ENCODE measurements around the gene LUC7L3. TPM values are rescaled to one million over a fixed set of nuclear protein-coding genes. Genes with fewer than 3 reads are reported as not detected.

LUC7L3 gene
- polyA plus RNA-seq, 3 donors: 14.6 to 49.8 (median 17.1) TPM

DNA sequence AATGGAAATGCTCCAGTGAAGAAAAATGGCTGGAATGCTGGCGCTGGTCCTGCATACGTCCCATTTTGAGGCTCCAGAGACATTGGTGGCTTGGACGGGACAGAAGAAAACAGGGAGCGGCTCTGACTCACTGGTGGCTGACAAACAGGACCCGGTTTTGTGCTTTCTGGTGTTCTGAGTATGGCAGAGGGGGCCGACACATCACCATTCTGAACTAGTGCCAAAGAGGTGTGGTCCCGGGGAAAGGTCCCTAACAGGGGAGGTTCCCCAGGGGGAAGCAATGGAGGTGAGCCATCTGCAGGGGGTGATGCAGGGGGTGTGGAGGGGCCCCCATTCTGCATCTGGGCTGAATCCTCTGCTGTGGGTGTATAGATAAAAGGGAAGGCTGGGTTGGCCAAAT lies 20.0 kb upstream of the LUC7L3 start:
- Mint-ChIP-seq H3K36me3 (peaks cover 70 to 80% of the 10 kb centered on the region in 2 donors), H3K4me1 (peaks cover 12% of the 10 kb centered on the region)
- TF ChIP-seq, protein P1, sequence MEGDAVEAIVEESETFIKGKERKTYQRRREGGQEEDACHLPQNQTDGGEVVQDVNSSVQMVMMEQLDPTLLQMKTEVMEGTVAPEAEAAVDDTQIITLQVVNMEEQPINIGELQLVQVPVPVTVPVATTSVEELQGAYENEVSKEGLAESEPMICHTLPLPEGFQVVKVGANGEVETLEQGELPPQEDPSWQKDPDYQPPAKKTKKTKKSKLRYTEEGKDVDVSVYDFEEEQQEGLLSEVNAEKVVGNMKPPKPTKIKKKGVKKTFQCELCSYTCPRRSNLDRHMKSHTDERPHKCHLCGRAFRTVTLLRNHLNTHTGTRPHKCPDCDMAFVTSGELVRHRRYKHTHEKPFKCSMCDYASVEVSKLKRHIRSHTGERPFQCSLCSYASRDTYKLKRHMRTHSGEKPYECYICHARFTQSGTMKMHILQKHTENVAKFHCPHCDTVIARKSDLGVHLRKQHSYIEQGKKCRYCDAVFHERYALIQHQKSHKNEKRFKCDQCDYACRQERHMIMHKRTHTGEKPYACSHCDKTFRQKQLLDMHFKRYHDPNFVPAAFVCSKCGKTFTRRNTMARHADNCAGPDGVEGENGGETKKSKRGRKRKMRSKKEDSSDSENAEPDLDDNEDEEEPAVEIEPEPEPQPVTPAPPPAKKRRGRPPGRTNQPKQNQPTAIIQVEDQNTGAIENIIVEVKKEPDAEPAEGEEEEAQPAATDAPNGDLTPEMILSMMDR (IDR thresholded peaks at IDR 0.05): no peak

DNA sequence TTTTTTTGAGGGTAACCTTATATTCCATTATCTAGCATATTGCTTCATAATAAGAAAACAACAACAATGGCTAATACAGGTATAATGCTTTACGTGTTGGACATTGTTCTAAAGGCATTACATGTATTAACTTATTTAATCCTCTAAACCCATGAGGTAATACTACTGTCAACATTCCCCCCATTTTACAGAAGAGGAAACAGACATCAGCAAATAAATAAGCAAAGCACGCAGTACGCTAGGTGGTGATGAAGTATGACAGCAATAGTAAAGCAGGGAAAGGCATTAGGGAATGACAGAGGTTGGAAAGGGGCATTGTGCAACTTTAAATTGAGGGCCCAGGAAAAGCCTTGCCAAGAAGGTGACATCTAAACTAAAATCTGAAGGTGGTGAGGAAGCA lies 16.2 kb upstream of the LUC7L3 start:
- DNase-seq: no peak
- Histone ChIP-seq H3K27ac (ENCODE audit: low read depth in 1 of 2, low read length in 2 of 2) (no peak overlapping the region), H3K4me1 (ENCODE audit: control insufficient read depth in 1 of 2, insufficient read depth in 2 of 2, low read length in 2 of 2) (peaks cover 12 to 20% of the 10 kb centered on the region in 2 donors), H3K9me3 (replicated peaks in 1 of 2; ENCODE audit: control insufficient read depth in 1 of 2, insufficient read depth in 1 of 2, low read length in 2 of 2) (no peaks in the 10 kb centered on the region), H4K20me1 (ENCODE audit: insufficient read depth, low read length) (peaks cover 28% of the 10 kb centered on the region), H3K79me2 (ENCODE audit: insufficient read depth, low read length) (peaks cover 57% of the 10 kb centered on the region), H3K9ac (ENCODE audit: insufficient read depth, low read length, poor library complexity, severe bottlenecking) (no peak overlapping the region), H3K36me3 (replicated peaks in 1 of 2; ENCODE audit: control insufficient read depth in 1 of 2, insufficient read depth in 2 of 2, low read length in 2 of 2) (peaks cover 21 to 61% of the 10 kb centered on the region in 2 donors), H3K4me2 (replicated peaks; ENCODE audit: extremely low read depth, low read length, poor library complexity, severe bottlenecking) (no peak overlapping the region), H3K27me3 (ENCODE audit: control insufficient read depth in 2 of 2, insufficient read depth in 2 of 2, low read length in 2 of 2) (no peaks in the 10 kb centered on the region), H2AFZ (ENCODE audit: insufficient read depth, low read depth, low read length, poor library complexity, severe bottlenecking) (no peak overlapping the region), H3K4me3 (replicated peaks in 1 of 3; ENCODE audit: low read depth in 2 of 3, low read length in 3 of 3) (no peak overlapping the region)
- TF ChIP-seq, protein P1 (IDR thresholded peaks at IDR 0.05): no peak
- peaks cover 43 to 51% of the 10 kb centered on the region in 2 donors for H3K36me3 Mint-ChIP-seq
- H3K27me3 Mint-ChIP-seq (ENCODE audit: low read depth in 3 of 3): no peaks in the 10 kb centered on the region
- peak overlapping the region in 3 of 7 donors; percentile 12 to 52 (median 24) for H3K27ac Mint-ChIP-seq
- whole genome bisulfite sequencing (ENCODE audit: insufficient coverage): no CpG with 5 or more reads among the region's 3 CpGs
- peaks cover 18% of the 10 kb centered on the region for H3K4me1 Mint-ChIP-seq
- intact Hi-C loops (cut with micrococcal nuclease): loop anchor here in 1 of 2 donors (10.0 kb wide), 3 partner anchors 78 to 162 kb away; partner anchors contain the start of genes SPATA20 and TOB1
- H3K4me3 Mint-ChIP-seq: no peak overlapping the region
- H3K9me3 Mint-ChIP-seq: no peaks in the 10 kb centered on the region

More for the DNA sequence above, 20.0 kb upstream of the LUC7L3 start:
- Histone ChIP-seq H3K9me3 (replicated peaks in 1 of 2; ENCODE audit: control insufficient read depth in 1 of 2, insufficient read depth in 1 of 2, low read length in 2 of 2) (no peaks in the 10 kb centered on the region), H2AFZ (ENCODE audit: insufficient read depth, low read depth, low read length, poor library complexity, severe bottlenecking) (no peak overlapping the region), H3K27ac (ENCODE audit: low read depth in 1 of 2, low read length in 2 of 2) (no peak overlapping the region), H4K20me1 (ENCODE audit: insufficient read depth, low read length) (peaks cover 46% of the 10 kb centered on the region), H3K79me2 (ENCODE audit: insufficient read depth, low read length) (peaks cover 28% of the 10 kb centered on the region), H3K27me3 (ENCODE audit: control insufficient read depth in 2 of 2, insufficient read depth in 2 of 2, low read length in 2 of 2) (no peaks in the 10 kb centered on the region), H3K36me3 (replicated peaks in 1 of 2; ENCODE audit: control insufficient read depth in 1 of 2, insufficient read depth in 2 of 2, low read length in 2 of 2) (peaks cover 55 to 94% of the 10 kb centered on the region in 2 donors), H3K9ac (ENCODE audit: insufficient read depth, low read length, poor library complexity, severe bottlenecking) (no peak overlapping the region), H3K4me1 (ENCODE audit: control insufficient read depth in 1 of 2, insufficient read depth in 2 of 2, low read length in 2 of 2) (no peaks in the 10 kb centered on the region), H3K4me3 (replicated peaks in 1 of 3; ENCODE audit: low read depth in 2 of 3, low read length in 3 of 3) (no peak overlapping the region), H3K4me2 (replicated peaks; ENCODE audit: extremely low read depth, low read length, poor library complexity, severe bottlenecking) (no peak overlapping the region)
- peak overlapping the region in 1 of 7 donors; percentile 38 for H3K27ac Mint-ChIP-seq
- intact Hi-C loops (cut with micrococcal nuclease): no loop called here
- no peak overlapping the region for H3K4me3 Mint-ChIP-seq
- no peak for DNase-seq
- H3K27me3 Mint-ChIP-seq (ENCODE audit: low read depth in 3 of 3): no peaks in the 10 kb centered on the region
- H3K9me3 Mint-ChIP-seq: no peaks in the 10 kb centered on the region
- WGBS (ENCODE audit: insufficient coverage): 100% methylated on average over 6 of the region's 7 CpGs

Data from CD14-positive monocyte (primary cell).